Parietal lobe (tissue), 1 donor: Measurements from ENCODE around the gene VPS37B. TPM values are rescaled to one million over a fixed set of nuclear protein-coding genes. Genes with fewer than 3 reads are reported as not detected.

Source experiments
- total RNA-seq: library from RNA; depleted of rRNA; stranded (reverse); fragments of >200 nt; gene quantifications from one replicate; pipeline ENCODE4 v1.2.3, GENCODE V29; 2014

The VPS37B gene, protein sequence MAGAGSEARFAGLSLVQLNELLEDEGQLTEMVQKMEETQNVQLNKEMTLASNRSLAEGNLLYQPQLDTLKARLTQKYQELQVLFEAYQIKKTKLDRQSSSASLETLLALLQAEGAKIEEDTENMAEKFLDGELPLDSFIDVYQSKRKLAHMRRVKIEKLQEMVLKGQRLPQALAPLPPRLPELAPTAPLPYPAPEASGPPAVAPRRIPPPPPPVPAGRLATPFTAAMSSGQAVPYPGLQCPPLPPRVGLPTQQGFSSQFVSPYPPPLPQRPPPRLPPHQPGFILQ
- total RNA-seq: 35.1 TPM

DNA sequence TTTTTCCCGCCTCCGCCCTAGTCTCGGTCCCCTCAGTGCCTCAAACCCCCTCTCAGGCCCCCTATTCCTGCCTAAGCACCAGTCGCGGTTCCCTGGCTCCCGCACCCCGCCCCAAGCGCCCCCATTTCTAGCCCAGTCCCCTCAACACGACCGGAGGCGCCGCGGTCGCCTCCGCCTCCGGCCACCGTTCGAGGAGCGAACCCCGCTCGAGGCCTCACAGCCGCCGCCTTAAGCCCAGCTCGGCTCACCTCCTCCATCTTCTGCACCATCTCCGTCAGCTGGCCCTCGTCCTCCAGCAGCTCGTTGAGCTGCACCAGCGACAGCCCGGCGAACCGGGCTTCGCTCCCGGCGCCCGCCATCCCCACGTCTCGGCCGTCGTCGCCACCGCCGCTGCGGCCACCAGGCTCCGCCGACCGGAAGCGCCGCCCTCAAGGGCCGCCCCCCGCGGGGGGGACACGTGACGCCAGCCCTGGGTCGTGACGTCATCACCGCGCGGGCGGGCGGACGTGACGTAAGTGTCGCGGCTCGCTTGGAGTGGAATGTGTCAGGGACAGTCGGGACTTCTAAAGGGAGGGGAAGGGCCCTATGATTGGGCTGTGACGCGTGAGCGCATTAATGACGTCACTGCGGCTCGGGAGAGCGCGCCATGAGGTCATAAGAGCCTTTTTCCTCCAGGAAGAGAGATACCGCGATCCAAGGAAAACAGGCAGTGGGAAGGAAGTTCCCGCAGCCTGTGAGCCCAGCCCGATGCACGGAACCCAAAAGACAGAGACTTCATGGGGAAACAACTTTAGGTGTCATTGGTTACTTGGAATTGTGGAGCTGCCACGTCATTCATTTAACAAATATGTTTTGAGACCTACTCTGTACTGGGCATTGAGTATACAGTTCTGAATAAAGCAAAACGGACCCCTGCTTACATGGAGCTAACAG, at the start of gene VPS37B:
Gene VPS37B (minus strand): TSS at position 421 of the 933 bp plus-strand sequence. CDS start 62 bp downstream, at position 359.

DNA sequence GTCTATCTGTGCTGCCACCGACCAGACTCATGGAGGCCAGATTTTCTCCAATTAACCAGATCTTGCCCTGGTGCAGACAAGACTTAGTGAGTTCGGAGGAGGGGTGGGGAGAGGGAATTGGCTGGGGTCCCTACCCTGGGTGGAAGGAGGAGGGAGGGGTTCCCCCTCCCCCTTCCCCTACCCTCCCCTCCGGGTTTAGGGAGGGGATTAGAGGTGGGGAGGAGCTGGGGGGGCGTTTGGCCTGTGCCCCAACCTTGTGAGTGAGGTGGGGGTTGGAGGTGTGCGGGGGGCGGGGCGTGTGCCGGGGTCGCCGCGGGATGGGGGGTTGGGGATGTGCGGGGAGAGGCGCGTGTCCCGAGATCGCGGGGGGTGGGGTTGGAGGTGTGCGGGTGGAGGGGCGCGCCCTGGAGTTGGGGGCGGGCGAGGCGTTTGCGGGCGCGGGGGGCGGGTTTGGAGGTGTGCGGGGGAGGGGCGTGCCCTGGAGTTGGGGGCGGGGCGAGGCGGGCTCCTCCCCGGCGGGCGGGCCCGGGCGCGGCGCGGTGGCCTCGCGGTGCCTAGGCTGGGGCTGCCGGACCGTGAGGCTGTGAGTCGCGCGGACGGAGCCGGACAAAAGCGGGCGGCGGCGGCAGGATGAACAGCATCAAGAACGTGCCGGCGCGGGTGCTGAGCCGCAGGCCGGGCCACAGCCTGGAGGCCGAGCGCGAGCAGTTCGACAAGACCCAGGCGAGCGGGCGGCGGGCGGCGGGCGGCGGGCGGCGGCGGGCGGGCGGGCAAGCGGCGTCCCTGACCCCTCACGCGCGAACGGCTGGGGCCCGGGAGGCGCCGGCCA, 60.8 kb downstream of the VPS37B start, which contains the start of gene HIP1R:
Gene HIP1R (plus strand): TSS at position 537 of the 829 bp plus-strand sequence. CDS start 94 bp downstream, at position 631.

Other genes starting within 250 kb of the VPS37B start
- gene HCAR2, start 192.8 kb downstream of the VPS37B start, total RNA-seq: not detected
- gene HCAR3, start 179.3 kb downstream of the VPS37B start, total RNA-seq: not detected
- gene HCAR1, start 165.3 kb downstream of the VPS37B start, total RNA-seq: 0.31 TPM
- 35.7 TPM for gene DENR, start 143.3 kb downstream of the VPS37B start, total RNA-seq
- 7.2 TPM for gene CCDC62, start 121.6 kb downstream of the VPS37B start, total RNA-seq
- 136 TPM for gene HIP1R, start 60.7 kb downstream of the VPS37B start, total RNA-seq
- 42.3 TPM for gene ABCB9, start 70.3 kb upstream of the VPS37B start, total RNA-seq
- gene OGFOD2, start 79.1 kb upstream of the VPS37B start, total RNA-seq: 8.1 TPM
- 31.3 TPM for gene ARL6IP4, start 84.6 kb upstream of the VPS37B start, total RNA-seq